Hepatocyte (in vitro differentiated cells): ENCODE results near the gene MICU1. TPM values are rescaled to one million over a fixed set of nuclear protein-coding genes. Genes with fewer than 3 reads are reported as not detected.

Source experiments
- DNase-seq: peaks from one replicate; pipeline ENCODE4 v3.0.0-alpha.2; 2016; ENCODE audit warnings: low spot score
- H2AFZ ChIP-seq: fragments of 200-600 bp; sonication (generic); 2 replicates; pipeline ENCODE4 v1.6.0; 2016; ENCODE audit warnings: antibody characterized with exemption, mild to moderate bottlenecking
- H3K27ac ChIP-seq: fragments of 200-600 bp; sonication (generic); 2 replicates; pipeline ENCODE4 v1.5.1; 2016; ENCODE audit warnings: mild to moderate bottlenecking
- H3K27me3 ChIP-seq: fragments of 200-600 bp; sonication (generic); 2 replicates; pipeline ENCODE4 v1.6.1; 2016
- H3K36me3 ChIP-seq: fragments of 200-600 bp; sonication (generic); replicated peaks from 2 replicates; pipeline ENCODE4 v1.5.1; 2016; ENCODE audit warnings: low read depth; ENCODE audit not compliant: insufficient read depth
- H3K4me1 ChIP-seq: fragments of 200-600 bp; sonication (generic); 2 replicates; pipeline ENCODE4 v1.5.1; 2016; ENCODE audit warnings: mild to moderate bottlenecking, moderate library complexity; ENCODE audit not compliant: insufficient read depth
- H3K4me2 ChIP-seq: fragments of 200-600 bp; sonication (generic); 2 replicates; pipeline ENCODE4 v1.6.0; 2016
- H3K4me3 ChIP-seq: fragments of 200-600 bp; sonication (generic); 2 replicates; pipeline ENCODE4 v1.5.1; 2016; ENCODE audit warnings: mild to moderate bottlenecking
- H3K79me2 ChIP-seq: fragments of 200-600 bp; sonication (generic); 2 replicates; pipeline ENCODE4 v1.6.0; 2017; ENCODE audit warnings: mild to moderate bottlenecking
- H3K9me2 ChIP-seq: fragments of 200-600 bp; sonication (generic); replicated peaks from 2 replicates; pipeline ENCODE4 v1.6.0; 2017; ENCODE audit warnings: mild to moderate bottlenecking; ENCODE audit not compliant: insufficient read depth
- H3K9me3 ChIP-seq: fragments of 200-600 bp; sonication (generic); 2 replicates; pipeline ENCODE4 v1.5.1; 2016; ENCODE audit warnings: low read depth, mild to moderate bottlenecking
- H4K20me1 ChIP-seq: fragments of 200-600 bp; sonication (generic); 2 replicates; pipeline ENCODE4 v1.6.0; 2016; ENCODE audit warnings: mild to moderate bottlenecking; ENCODE audit not compliant: insufficient read depth, poor library complexity, severe bottlenecking
- CTCF ChIP-seq: fragments of 200-600 bp; sonication (generic); IDR thresholded peaks from 2 replicates; pipeline ENCODE4 v1.5.1; 2016; ENCODE audit warnings: antibody characterized with exemption, mild to moderate bottlenecking; ENCODE audit not compliant: poor library complexity
- EZH2 ChIP-seq: fragments of 200-600 bp; sonication (generic); IDR thresholded peaks from 2 replicates; pipeline ENCODE4 v1.6.1; 2016; ENCODE audit warnings: antibody characterized with exemption, mild to moderate bottlenecking, borderline replicate concordance
- EZH2phosphoT487 ChIP-seq: fragments of 200-600 bp; sonication (generic); IDR thresholded peaks from one replicate; pipeline ENCODE4 v1.6.1; 2018; ENCODE audit warnings: antibody characterized with exemption, mild to moderate bottlenecking, low read depth, moderate library complexity; ENCODE audit not compliant: unreplicated experiment, severe bottlenecking
- WGBS: methylation state at CpG from one replicate; pipeline ENCODE4 v1.1.6; 2016; ENCODE audit warnings: low lambda C conversion rate; ENCODE audit errors: missing lambda C conversion rate; 5-methylcytosine and 5-hydroxymethylcytosine counted together
- polyA plus RNA-seq: library from polyadenylated mRNA; unstranded; fragments of >200 nt; fragmentation: Nextera tagmentation; extraction: Ambion mirVana; gene quantifications from 2 replicates; pipeline ENCODE4 v1.2.1, GENCODE V29; 2016
- total RNA-seq: library from RNA; depleted of rRNA; stranded (reverse); fragments of >200 nt; gene quantifications from 2 replicates; pipeline ENCODE4 v1.2.3, GENCODE V29; 2014

The MICU1 gene
- total and polyA plus RNA-seq, 2 experiments from 2014 or later = 34.0 to 60.1 TPM

GRCh38 chr10:72598769-72599701 lies 26.8 kb downstream of the MICU1 start:
- no peak for TF ChIP-seq CTCF
- no peak for TF ChIP-seq EZH2phosphoT487
- no peak for TF ChIP-seq EZH2
- Histone ChIP-seq H3K27ac (no peak overlapping the region), H3K79me2 (peaks cover 32% of the 10 kb centered on the region), H3K27me3 (no peaks in the 10 kb centered on the region), H3K4me2 (no peak overlapping the region), H4K20me1 (no peaks in the 10 kb centered on the region), H3K9me3 (no peaks in the 10 kb centered on the region), H3K4me3 (no peak overlapping the region), H3K9me2 (no peaks in the 10 kb centered on the region), H3K36me3 (no peaks in the 10 kb centered on the region), H2AFZ (no peak overlapping the region), H3K4me1 (no peaks in the 10 kb centered on the region)
- no peak for DNase-seq
- WGBS = 73% methylated on average over 4 of the region's 4 CpGs

GRCh38 chr10:72597897-72598296 lies 28.0 kb downstream of the MICU1 start:
- H4K20me1 ChIP-seq = no peaks in the 10 kb centered on the region
- no peak overlapping the region for H2AFZ ChIP-seq
- H3K4me1 ChIP-seq = no peaks in the 10 kb centered on the region
- H3K9me3 ChIP-seq = no peaks in the 10 kb centered on the region
- no peak for DNase-seq
- H3K4me3 ChIP-seq = no peak overlapping the region
- H3K27me3 ChIP-seq = no peaks in the 10 kb centered on the region
- TF ChIP-seq EZH2phosphoT487 (no peak), EZH2 (no peak), CTCF (no peak)
- 100% methylated on average over 1 of the region's 1 CpG for WGBS
- no peaks in the 10 kb centered on the region for H3K36me3 ChIP-seq
- peaks cover 32% of the 10 kb centered on the region for H3K79me2 ChIP-seq
- no peak overlapping the region for H3K27ac ChIP-seq
- no peaks in the 10 kb centered on the region for H3K9me2 ChIP-seq
- H3K4me2 ChIP-seq = no peak overlapping the region

GRCh38 chr10:72595436-72595835 lies 30.4 kb downstream of the MICU1 start:
- Histone ChIP-seq H3K79me2 (peaks cover 40% of the 10 kb centered on the region), H3K27ac (no peak overlapping the region), H3K27me3 (no peaks in the 10 kb centered on the region), H3K4me1 (no peaks in the 10 kb centered on the region), H2AFZ (no peak overlapping the region), H3K9me3 (no peaks in the 10 kb centered on the region), H3K4me2 (no peak overlapping the region), H3K36me3 (no peaks in the 10 kb centered on the region), H3K9me2 (no peaks in the 10 kb centered on the region), H3K4me3 (no peak overlapping the region), H4K20me1 (no peaks in the 10 kb centered on the region)
- 100% methylated on average over 1 of the region's 1 CpG for WGBS
- no peak for DNase-seq
- TF ChIP-seq EZH2 = no peak
- no peak for TF ChIP-seq CTCF
- TF ChIP-seq EZH2phosphoT487 = no peak
